NCI-H1694 (cell line): ENCODE measurements around the gene MRPL49.

Experiments used
- DNase-seq: peaks from one replicate; lab custom pipeline; 2025; lab: John Stamatoyannopoulos, UW

MRPL49 gene

GRCh38 chr11:65102142-65103095, 19.7 kb upstream of the MRPL49 start:
- DNase-seq, result no peak

DNA sequence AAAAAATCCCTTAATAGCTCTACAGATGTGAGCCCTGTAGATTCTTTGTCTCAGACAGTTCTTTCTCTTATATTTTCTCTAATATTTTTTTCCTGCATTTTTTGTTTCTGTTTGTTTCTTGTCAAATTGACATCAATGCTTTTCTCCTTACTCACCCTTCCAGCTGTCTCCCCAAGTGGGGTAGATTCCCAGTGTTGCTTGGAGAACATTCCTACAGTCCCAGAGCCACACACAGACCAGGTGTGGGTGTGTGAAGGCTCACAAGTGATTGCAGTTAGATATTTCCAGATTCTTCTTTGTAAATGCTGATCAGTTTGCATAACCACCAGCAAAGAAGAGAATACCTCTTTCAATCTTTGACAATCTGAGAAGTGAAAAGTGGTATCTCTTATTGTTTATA, 18.6 kb upstream of the MRPL49 start:
- no peak for DNase-seq

DNA sequence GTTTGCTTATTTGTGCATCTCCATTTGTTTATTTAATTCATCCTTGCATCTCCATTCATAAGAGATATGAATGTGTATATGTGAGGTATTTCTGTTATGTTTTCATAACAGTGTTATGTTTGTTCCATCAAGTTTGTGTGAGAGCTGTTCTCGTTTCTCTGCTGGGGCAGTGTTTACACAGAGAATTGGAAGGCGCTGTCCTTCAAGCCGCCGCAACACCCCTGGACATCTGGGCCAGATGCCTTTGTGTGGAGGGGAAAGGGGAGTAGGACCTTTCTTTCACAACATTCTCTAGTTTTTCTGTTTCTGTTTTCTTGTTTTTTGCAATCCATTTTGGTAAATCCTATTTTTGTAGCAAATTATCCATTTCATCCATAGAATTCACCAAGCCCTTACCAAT, 17.5 kb upstream of the MRPL49 start:
- DNase-seq, result no peak

GRCh38 chr11:65107078-65107477, 15.0 kb upstream of the MRPL49 start:
- no peak for DNase-seq

- DNase-seq, result no peak
These were observed 14.2 kb upstream of the MRPL49 start for GRCh38 chr11:65107751-65108468.

DNA sequence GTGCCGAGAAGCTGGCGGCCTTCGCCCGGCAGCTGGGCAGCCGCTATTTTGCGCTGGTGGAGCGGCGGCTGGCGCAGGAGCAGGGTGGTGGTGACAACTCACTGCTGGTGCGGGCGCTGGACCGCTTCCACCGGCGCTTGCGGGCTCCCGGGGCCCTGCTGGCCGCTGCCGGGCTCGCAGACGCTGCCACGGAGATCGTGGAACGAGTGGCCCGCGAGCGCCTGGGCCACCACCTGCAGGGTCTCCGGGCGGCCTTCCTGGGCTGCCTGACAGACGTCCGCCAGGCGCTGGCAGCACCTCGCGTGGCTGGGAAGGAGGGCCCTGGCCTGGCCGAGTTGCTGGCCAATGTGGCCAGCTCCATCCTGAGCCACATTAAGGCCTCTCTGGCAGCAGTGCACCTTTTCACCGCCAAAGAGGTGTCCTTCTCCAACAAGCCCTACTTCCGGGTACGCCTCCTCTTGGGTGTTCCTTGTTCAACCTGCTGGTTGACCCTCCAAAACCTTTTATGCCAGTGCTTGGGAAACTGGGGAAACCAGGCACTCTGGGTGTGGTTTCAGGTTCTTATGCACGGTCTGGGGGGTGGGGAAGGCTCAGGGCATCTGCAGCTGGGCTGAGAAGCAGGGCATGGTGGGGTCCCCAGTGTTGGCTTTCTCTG, 13.5 kb upstream of the MRPL49 start:
- DNase-seq, result no peak

- DNase-seq, result no peak
These were observed 12.6 kb upstream of the MRPL49 start for GRCh38 chr11:65109231-65110198.

DNA sequence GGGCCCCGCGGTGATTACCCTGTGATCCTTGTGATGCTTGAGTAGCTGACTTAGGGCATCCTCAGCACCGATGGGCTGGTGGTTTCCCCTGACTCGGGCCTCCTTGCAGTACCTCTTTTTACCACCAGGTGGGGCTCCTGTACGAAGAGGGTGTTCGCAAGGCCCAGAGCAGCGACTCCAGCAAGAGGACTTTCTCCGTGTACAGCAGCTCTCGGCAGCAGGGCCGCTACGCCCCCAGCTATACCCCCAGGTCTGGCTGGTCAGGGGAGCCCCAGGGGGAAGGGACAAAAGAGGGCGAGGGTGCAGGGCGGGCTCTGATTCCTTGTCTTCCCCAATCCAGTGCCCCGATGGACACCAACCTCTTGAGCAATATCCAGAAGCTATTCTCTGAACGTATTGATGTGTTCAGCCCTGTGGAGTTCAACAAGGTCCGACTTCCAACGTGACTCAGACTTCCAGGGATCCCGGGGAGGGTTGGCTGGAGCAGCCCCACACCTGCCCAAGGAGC, 11.7 kb upstream of the MRPL49 start:
- DNase-seq, result peak; percentile 78

- no peak for DNase-seq
These were observed 10.9 kb upstream of the MRPL49 start for GRCh38 chr11:65111159-65111743.

GRCh38 chr11:65111744-65112545, 10.2 kb upstream of the MRPL49 start, which contains the start of gene TM7SF2:
Gene TM7SF2, plus strand, starts transcription at chr11:65111872. Its CDS starts 144 bp downstream, at chr11:65112016.
- peak; percentile 73 for DNase-seq

DNA sequence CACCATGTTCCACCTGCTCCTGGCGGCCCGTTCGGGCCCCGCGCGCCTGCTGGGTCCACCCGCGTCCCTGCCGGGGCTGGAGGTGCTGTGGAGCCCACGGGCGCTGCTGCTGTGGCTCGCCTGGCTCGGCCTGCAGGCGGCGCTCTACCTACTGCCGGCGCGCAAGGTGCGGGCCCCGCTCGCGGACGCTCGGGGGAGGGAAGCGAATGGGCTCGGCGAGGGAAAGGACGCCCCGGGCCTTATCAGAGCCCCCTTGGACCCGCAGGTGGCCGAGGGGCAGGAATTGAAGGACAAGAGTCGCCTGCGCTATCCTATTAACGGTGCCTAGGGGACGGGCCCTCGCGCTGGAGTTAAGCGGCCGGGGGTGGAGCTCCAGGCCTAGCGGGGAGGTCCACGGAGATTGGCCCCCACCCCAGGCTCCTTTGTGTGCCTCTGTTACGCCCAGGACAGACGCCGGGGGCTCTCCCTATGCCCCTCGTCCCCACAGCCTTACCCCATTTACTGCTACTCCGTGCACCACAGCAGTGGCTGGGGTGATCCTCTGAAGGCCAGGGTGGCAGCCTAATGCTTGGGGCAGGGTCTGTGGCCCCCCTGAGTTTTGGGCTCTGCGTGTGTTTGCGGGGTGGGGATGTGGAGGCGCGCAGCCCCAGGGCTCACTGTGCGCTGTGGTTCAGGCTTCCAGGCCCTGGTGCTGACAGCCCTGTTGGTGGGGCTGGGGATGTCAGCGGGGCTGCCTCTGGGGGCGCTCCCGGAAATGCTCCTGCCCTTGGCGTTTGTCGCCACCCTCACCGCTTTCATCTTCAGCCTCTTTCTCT, 9.4 kb upstream of the MRPL49 start:
- peak; percentile 29 for DNase-seq

DNA sequence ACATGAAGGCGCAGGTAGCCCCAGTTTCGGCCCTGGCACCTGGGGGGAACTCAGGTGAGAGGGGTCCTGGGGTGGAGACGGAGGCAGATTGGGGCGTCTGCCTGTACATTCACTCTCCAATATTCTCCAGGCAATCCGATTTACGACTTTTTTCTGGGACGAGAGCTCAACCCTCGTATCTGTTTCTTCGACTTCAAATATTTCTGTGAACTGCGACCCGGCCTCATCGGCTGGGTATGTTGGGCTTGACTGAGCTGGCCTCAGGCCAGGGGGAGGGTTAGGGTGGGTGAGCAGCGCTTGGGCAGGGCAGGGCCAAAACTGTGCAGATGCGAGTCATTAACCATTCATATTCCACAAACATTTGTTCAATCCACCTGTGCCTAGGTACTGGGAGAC, 8.8 kb upstream of the MRPL49 start:
- no peak for DNase-seq

GRCh38 chr11:65113839-65114238, 8.3 kb upstream of the MRPL49 start:
- no peak for DNase-seq

DNA sequence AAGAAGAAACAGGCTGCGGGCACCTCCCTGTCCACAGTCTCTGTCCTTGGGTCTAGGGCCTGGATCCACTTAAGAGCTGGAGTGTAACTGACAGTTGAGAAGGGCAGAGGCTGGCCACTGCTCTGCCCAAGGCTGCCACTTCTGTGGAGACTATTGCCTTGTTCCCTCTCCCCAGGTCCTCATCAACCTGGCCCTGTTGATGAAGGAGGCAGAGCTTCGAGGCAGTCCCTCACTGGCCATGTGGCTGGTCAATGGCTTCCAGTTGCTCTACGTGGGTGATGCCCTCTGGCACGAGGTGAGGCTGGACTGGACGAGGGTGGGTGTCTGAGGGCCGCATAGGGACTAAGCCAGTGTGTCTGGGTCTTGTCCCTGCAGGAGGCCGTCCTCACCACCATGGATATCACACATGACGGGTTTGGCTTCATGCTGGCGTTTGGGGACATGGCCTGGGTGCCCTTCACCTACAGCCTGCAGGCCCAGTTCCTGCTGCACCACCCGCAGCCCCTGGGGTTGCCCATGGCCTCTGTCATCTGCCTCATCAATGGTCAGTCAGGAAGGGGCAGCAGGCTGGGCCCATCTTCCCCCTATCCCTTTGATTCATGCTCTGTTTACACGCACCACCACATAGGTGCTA, 7.5 kb upstream of the MRPL49 start:
- no peak for DNase-seq

DNA sequence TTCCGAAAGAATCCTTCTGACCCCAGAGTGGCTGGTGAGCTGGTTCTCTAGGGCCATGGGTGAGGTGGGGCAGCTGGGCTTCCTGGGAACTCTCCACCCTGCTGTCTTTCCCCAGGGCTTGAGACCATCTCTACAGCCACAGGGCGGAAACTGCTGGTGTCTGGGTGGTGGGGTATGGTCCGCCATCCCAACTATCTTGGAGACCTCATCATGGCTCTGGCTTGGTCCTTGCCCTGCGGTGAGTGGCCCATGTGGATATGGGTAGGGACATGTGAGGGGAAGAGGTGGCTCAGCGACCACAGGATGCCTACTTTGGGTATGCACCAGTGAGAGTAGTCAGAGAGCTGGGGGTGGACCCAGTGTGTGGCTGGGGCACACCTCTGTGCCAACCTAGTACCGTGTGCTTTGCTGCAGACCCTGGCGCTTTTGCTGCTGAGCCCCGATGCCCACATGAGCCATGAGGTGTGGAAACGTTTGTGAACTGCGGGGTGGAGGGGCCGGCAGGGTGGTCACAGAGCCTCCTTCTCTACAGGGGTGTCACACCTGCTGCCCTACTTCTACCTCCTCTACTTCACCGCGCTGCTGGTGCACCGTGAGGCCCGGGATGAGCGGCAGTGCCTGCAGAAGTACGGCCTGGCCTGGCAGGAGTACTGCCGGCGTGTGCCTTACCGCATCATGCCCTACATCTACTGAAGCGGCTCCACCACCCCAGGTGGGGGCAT, 6.6 kb upstream of the MRPL49 start:
- DNase-seq, result no peak

- no peak for DNase-seq
These were observed 5.5 kb upstream of the MRPL49 start for GRCh38 chr11:65116370-65117205.
